Measurements from ENCODE around the gene TEKTIP1.

TEKTIP1 gene

DNA sequence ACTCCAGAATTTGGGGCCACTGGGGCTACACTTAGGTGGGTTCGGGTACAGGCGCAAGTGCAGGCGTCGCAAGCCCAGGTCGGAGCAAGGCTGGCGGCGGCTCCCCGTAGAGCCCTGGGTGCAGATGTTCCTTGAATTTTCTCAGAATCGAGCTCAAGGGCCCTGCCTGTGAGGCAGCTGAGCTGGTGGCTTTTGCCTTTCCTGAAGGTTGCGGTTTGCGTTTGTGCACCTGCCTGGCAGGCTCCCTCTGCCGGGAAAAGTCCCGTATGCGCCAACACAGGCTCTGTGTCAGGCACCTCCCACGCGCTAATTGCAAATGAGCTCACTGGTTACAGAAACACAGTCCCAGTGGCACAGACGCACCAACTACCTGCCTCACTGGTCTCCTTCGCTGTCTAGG lies 44.4 kb upstream of the TEKTIP1 start:
- TF ChIP-seq CTCF (conservative IDR thresholded peaks at IDR 0.05; ENCODE audit: control insufficient read depth, insufficient read depth, low read depth, low read length), result no peak
- DNase-seq (ENCODE audit: low read depth), result no peak
- H3K4me3 ChIP-seq (ENCODE audit: control insufficient read depth, low read depth, low read length), result no peak overlapping the region

GRCh38 chr19:3496392-3497273 lies 42.3 kb upstream of the TEKTIP1 start:
- no peak overlapping the region for H3K4me3 ChIP-seq (ENCODE audit: control insufficient read depth, low read depth, low read length)
- DNase-seq (ENCODE audit: low read depth), result no peak
- no peak for TF ChIP-seq CTCF (conservative IDR thresholded peaks at IDR 0.05; ENCODE audit: control insufficient read depth, insufficient read depth, low read depth, low read length)

DNA sequence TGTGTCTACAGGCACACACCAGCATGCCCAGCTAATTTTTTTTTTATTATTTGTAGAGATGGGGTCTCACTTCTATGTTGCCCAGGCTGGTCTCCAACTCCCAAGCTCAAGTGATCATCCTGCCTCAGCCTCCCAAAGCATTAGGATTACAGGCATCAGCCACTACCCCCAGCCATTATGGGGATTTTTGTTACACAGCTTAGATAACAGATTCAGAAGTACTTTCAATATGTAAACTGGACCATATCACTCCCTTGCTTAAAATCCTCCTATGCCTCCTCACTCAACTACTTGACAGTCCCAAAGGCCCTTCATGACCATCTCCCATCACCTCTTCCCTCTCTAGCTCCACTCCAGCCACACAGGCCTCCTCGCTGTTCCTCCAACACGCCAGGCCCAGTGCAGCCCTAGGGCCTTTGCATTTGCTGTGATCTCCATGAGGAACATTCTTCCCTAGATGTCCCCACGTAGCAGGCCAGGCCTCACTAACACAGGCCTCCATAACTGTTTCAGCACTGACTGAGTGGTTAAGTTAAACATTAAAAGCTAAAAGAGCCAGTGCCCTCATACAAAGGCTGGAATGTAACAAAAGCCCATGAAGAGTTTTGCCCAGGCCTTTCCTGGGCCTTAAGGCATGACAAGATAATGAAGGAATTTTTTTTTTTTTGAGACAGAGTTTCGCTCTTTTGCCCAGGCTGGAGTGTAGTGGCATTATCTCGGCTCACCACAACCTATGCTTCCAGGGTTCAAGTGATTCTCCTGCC lies 41.0 kb upstream of the TEKTIP1 start:
- no peak overlapping the region for H3K4me3 ChIP-seq (ENCODE audit: control insufficient read depth, low read depth, low read length)
- no peak for DNase-seq (ENCODE audit: low read depth)
- no peak for TF ChIP-seq CTCF (conservative IDR thresholded peaks at IDR 0.05; ENCODE audit: control insufficient read depth, insufficient read depth, low read depth, low read length)

DNA sequence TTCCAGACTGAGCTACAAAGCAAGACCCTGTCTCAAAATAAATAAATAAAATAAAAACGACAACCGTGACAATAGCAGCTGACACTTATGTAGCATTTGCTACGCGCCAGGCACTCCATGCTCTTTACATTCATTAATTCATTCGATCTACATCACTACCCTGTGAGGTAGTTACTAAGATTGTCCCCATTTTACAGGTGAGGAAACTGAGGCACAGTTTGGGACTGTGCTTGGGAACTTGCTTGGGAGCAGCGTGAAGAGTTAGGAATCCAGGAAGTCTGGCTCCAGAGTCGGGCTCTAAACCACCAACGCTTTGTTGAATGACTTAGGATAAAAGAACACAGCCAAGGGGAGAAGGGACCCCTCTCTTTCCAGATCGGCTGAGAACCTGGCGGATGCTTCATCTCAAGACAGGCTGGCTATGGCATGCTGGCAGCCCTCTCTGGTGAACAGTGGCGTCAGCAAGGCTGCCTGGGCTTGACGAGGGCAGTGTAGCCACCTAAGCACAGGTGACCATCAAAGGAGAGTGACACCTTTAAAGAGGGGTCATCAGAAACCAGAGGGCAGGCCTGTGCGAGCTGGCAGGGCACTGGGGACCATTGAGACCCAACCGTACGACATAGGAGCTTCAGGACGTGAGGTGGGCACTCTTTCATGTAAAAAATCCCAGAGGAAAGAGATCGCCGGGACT lies 39.1 kb upstream of the TEKTIP1 start:
- peak overlapping the region; percentile 96 for H3K4me3 ChIP-seq (ENCODE audit: control insufficient read depth, low read depth, low read length)
- no peak for DNase-seq (ENCODE audit: low read depth)
- no peak for TF ChIP-seq CTCF (conservative IDR thresholded peaks at IDR 0.05; ENCODE audit: control insufficient read depth, insufficient read depth, low read depth, low read length)

DNA sequence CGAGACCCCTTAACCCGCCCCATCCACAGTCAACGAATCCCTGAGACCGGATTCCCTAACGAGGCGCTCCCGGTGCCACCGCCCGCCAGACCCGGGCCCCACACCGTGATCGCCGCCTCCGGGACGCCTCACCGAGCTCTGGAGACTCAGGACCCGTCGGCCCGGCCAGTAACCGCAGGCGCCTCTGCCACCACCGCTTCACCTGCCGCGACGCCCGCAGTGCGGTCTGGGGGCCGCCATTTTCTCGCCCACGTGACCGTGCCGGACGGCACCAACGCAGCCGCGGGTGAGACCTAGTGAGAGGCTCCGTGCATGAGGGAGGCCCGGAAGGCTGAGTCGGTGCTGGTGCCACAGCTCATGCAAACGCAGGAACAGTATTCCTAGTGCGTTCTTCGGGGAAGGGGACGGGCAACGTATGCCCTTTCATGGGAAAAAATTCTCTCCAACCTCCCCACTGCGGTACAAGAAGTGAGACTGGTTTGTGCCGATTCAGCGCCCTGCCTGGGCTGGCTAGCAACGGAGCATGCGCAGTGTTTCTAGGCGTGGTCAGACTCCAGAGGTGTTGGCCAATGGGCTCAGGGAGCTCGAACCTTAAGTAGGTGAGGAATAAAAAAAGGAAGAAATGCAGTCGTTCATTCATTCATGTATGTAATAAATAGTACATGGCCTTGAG lies 38.4 kb upstream of the TEKTIP1 start, which contains the start of gene DOHH:
TSS of gene DOHH (minus strand) at position 246 of the 673 bp plus-strand sequence. CDS start 3,860 bp downstream, outside the sequence.
- peak within 1 kb of the TSS; percentile 96 for H3K4me3 ChIP-seq (ENCODE audit: control insufficient read depth, low read depth, low read length)
- no peak for TF ChIP-seq CTCF (conservative IDR thresholded peaks at IDR 0.05; ENCODE audit: control insufficient read depth, insufficient read depth, low read depth, low read length)
- peak; percentile 96 for DNase-seq (ENCODE audit: low read depth)

- no peak for TF ChIP-seq CTCF (conservative IDR thresholded peaks at IDR 0.05; ENCODE audit: control insufficient read depth, insufficient read depth, low read depth, low read length)
- H3K4me3 ChIP-seq (ENCODE audit: control insufficient read depth, low read depth, low read length), result no peak overlapping the region
- no peak for DNase-seq (ENCODE audit: low read depth)
Measured at GRCh38 chr19:3501780-3502179, 37.2 kb upstream of the TEKTIP1 start.

Measured in fibroblast of mammary gland (primary cell).